NCI-H345 treated with DMSO at 0.1 percent for 48 hours (cell line): ENCODE data around the gene ZNF718.
"Not testable (repeated sequence)": the region's sequence is repeated elsewhere in the genome, so short reads cannot be mapped to it uniquely, and the experiment has no call there.

Source experiments
- DNase-seq: peaks from one replicate; lab custom pipeline; 2025; ENCODE audit not compliant: unreplicated experiment; lab: John Stamatoyannopoulos, UW

ZNF718 gene

GRCh38 chr4:147233-147632 is 22.9 kb downstream of the ZNF718 start:
- DNase-seq = no peak

- DNase-seq = no peak
These were observed 37.4 kb downstream of the ZNF718 start for GRCh38 chr4:161496-162284.

GRCh38 chr4:169640-170039 is 45.3 kb downstream of the ZNF718 start:
- not testable (repeated sequence) for DNase-seq

DNA sequence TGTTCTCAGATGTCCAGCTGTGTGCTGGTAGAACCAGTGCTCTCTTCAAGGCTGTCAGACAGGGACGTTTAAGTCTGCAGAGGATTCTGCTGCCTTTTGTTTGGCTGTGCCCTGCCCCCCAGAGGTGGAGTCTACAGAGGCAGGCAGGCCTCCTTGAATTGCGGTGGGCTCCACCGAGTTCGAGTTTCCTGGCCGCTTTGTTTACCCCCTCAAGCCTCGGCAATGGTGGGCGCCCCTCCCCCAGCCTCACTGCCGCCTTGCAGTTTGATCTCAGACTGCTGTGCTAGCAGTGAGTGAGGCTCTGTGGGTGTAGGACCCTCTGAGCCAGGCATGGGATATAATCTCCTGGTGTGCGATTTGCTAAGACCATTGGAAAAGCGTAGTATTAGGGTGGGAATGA is 47.0 kb downstream of the ZNF718 start:
- DNase-seq = not testable (repeated sequence)

- no peak for DNase-seq
These were observed 49.5 kb downstream of the ZNF718 start for GRCh38 chr4:173666-174314.

DNA sequence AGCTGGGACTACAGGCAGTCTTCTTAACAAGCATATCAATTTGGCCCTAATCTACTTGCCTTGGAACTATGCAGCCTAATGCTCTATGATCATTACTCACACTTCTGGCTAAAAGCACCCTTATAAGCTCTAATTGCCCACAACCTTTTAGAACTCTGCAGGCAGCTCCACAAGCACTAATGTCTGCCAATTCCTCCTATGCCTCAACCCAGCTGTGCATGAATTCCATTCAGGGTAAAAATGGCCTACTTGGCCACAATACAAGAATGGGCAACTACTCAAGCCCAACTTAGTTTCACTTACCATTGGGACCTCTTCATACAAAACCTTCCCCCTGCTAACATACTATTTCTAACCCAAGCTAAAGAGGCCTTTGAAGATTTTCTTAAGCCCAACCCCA is 51.7 kb downstream of the ZNF718 start:
- DNase-seq = no peak

DNA sequence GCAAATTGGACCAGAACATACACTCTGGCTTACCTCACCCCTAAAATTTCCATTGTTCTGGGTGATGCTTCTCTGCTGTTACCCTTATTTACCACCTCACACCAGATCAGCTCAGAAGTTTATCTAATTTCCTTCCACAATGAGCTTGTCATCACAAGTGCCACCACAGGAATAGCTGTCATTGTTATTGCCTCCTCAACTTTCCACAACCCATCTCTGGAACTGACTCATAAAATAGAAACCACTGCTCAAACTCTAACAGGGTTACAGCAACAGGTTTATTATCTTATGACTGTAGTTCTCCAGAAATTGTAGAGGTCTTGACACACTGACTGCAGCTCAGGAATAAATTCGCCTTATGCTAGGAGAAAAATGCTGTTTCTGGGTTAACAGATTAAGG is 52.7 kb downstream of the ZNF718 start:
- no peak for DNase-seq

DNA sequence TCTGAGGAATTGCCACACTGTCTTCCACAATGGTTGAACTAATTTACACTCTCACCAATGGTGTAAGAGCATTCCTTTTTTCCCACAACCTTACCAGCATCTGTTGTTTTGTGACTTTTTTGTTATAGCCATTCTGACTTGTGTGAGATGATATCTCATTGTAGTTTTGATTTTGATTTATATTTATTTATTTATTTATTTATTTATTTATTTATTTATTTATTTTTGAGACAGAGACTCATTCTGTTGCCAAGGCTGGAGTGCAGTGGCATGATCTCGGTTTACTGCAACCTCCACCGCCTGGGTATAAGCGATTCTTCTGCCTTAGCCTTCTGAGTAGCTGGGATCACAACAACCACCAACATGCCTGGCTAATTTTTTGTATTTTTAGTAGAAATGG is 57.9 kb downstream of the ZNF718 start:
- DNase-seq = not testable (repeated sequence)

DNA sequence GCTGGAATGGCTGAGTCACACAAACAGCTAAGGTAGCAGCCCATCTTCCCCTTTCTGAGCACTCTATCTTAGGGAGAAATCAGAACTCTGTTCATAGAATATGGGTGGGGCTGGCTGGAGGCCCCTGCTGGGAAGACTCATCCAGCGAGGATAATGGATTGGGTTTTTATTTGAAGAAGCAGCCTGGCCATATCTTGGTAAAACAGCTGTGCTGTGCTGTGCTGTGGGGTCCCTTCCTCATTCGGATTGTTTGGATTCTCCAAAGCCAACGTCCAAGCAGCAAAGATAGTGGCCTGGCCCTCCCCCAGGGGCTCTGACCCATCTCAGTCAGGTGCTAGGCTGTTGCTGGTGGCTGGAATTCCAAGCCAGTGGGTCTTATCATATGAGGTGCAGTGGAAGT is 63.8 kb downstream of the ZNF718 start:
- DNase-seq = no peak

DNA sequence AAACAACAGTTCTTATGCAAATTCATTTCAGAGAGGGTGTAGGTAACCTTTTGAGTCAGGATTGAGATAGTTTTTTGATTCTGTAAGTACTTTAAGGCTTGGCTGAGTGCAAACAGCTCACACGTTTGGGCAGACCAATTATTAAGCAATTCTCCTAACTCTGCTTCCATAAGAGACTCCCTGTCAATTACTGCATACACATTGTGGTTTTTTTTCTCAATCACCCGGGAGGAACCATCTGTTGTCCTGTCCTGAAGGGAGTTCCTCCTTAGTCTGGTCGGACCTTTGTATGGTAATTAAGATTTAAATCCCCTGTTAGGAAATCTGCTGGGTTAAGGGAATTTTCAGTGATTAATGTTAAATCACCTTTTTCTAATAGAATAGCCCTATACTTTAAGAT is 70.9 kb downstream of the ZNF718 start:
- DNase-seq = not testable (repeated sequence)

GRCh38 chr4:200936-201335 is 76.6 kb downstream of the ZNF718 start:
- DNase-seq = no peak

GRCh38 chr4:202822-203221 is 78.5 kb downstream of the ZNF718 start:
- DNase-seq = not testable (repeated sequence)

DNA sequence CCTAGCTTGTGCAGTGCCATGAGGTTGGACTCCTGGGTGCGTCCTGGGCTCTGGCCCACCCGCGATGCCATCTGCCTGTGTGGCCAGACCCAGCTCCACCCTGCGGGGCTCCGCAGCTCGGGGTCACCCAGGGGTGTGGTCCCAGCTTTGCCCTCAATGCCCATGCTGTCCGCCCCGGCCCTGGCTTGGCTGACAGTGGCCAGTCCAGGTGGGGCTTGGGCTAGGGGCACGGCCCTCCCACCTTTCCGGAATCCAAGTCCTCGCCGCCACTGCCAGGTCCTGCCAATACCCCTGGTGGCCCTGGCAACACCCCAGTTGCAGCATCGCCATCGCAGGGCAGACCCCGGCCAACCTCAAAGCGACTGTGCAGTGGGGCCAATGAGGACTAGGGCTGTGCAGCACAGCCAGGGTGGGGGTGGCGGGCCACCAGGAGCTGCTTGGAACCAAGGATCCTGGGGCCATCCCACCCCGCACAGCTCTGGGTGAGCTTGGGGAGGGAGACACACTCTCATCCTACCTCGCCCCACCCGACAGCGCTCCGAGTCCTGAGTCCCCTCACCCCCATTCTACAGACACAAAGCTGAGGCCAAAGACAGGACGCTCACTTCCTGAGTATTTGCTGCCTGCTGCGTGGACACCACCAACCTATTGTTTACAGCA is 80.9 kb downstream of the ZNF718 start:
- no peak for DNase-seq

DNA sequence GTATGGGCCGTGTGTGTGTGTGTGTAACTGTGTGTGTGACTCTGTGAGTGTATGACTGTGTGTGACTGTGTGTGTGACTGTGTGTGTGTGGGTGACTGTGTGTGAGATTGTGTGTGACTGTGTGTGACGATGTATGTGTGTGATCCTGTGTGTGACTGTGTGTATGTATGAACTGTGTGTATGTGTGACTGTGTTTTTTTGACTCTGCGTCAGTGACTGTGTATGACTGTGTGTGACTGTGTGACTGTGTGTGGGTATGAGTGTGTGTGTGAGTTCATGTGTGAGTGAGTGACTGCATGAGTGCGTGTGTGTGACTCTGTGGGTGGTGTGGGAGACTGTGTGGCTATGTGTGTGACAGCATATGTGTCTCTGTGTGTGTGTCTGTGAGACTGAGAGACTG is 81.8 kb downstream of the ZNF718 start:
- DNase-seq = no peak

GRCh38 chr4:208416-209096 is 84.3 kb downstream of the ZNF718 start:
- not testable (repeated sequence) for DNase-seq

- DNase-seq = no peak
These were observed 86.8 kb downstream of the ZNF718 start for GRCh38 chr4:211033-211511.

GRCh38 chr4:212438-213188 is 88.3 kb downstream of the ZNF718 start:
- DNase-seq = no peak

GRCh38 chr4:213189-213535 is 88.9 kb downstream of the ZNF718 start:
- DNase-seq = not testable (repeated sequence)
